H1 (cell line): ENCODE data around the gene YIPF6. TPM values are rescaled to one million over a fixed set of nuclear protein-coding genes. Genes with fewer than 3 reads are reported as not detected.

Experiments used
- CTCF ChIA-PET: fragments of 300-600 bp; sonication (Branson Sonifier 250); formaldehyde crosslinking; loops from one replicate; lab custom pipeline; 2021; ENCODE audit not compliant: partially characterized antibody; lab: Charles Lee
- POLR2A ChIA-PET: fragments of 300-600 bp; sonication (Branson Sonifier 250); formaldehyde crosslinking; loops from one replicate; lab custom pipeline; 2021; ENCODE audit warnings: inconsistent platforms; ENCODE audit not compliant: partially characterized antibody; lab: Charles Lee
- DNase-seq, 2 experiments: peaks; one replicate each; pipeline versions ENCODE4 v3.0.0 to v3.0.0-alpha.2; 2010 to 2022; ENCODE audit warnings: low spot score in 2 of 2, low read depth in 1 of 2, mixed read lengths in 1 of 2
- FAIRE-seq: peaks from 2 replicates; lab custom pipeline; 2011; peaks lifted over from hg19 to GRCh38; lab: Jason Lieb, UNC
- H2AFZ ChIP-seq: 2 replicates; pipeline ENCODE4 v1.8.1; 2012; ENCODE audit warnings: low read length, inconsistent platforms
- H2AK5ac ChIP-seq: 2 replicates; pipeline ENCODE4 v1.6.1; 2013; ENCODE audit warnings: low read depth, low read length
- H2BK120ac ChIP-seq: replicated peaks from 2 replicates; pipeline ENCODE3; 2013; ENCODE audit warnings: low read depth, low read length, inconsistent platforms
- H2BK12ac ChIP-seq: 2 replicates; pipeline ENCODE4 v1.6.1; 2013; ENCODE audit warnings: low read depth, low read length
- H2BK15ac ChIP-seq: 2 replicates; pipeline ENCODE4 v1.6.1; 2013; ENCODE audit warnings: low read length
- H2BK20ac ChIP-seq: 2 replicates; pipeline ENCODE4 v1.6.1; 2013; ENCODE audit warnings: low read length
- H2BK5ac ChIP-seq: 2 replicates; pipeline ENCODE4 v1.6.1; 2013; ENCODE audit warnings: low read depth, low read length
- H3K14ac ChIP-seq: 2 replicates; pipeline ENCODE4 v1.6.1; 2013; ENCODE audit warnings: inconsistent platforms; ENCODE audit not compliant: insufficient read length
- H3K18ac ChIP-seq: 2 replicates; pipeline ENCODE4 v1.6.1; 2013; ENCODE audit warnings: low read length; ENCODE audit errors: extremely low read depth
- H3K23ac ChIP-seq: 2 replicates; pipeline ENCODE4 v1.6.1; 2013; ENCODE audit warnings: inconsistent platforms; ENCODE audit not compliant: insufficient read length
- H3K23me2 ChIP-seq: 2 replicates; pipeline ENCODE4 v1.6.1; 2013; ENCODE audit warnings: low read depth, low read length
- H3K27ac ChIP-seq: 2 replicates; pipeline ENCODE4 v1.6.1; 2011; ENCODE audit warnings: low read depth, low read length, inconsistent platforms
- H3K27me3 ChIP-seq, 4 experiments: replicated peaks in 1 of 4; 1 replicate in 1 of 4; 2 replicates in 3 of 4; pipeline versions ENCODE4 v1.6.1 to v1.8.1; 2011 to 2013; ENCODE audit warnings: low read length in 3 of 4, mild to moderate bottlenecking in 3 of 4, inconsistent platforms in 2 of 4, mixed read lengths in 2 of 4, moderate library complexity in 1 of 4; ENCODE audit not compliant: control insufficient read depth in 3 of 4, insufficient read depth in 3 of 4; ENCODE audit errors: extremely low read depth in 1 of 4
- H3K36me3 ChIP-seq, 4 experiments: 2 replicates each; pipeline versions ENCODE4 v1.6.1 to v1.8.1; 2011 to 2013; ENCODE audit warnings: mild to moderate bottlenecking in 4 of 4, low read length in 3 of 4, moderate library complexity in 2 of 4, control low read depth in 1 of 4, inconsistent platforms in 1 of 4; ENCODE audit not compliant: insufficient read depth in 4 of 4, control insufficient read depth in 2 of 4
- H3K4ac ChIP-seq: replicated peaks from 2 replicates; pipeline ENCODE3; 2013; ENCODE audit warnings: low read length, low read depth, mixed read lengths, inconsistent platforms; ENCODE audit not compliant: insufficient read length
- H3K4me1 ChIP-seq, 4 experiments: replicated peaks in 1 of 4; 1 replicate in 1 of 4; 2 replicates in 3 of 4; pipeline versions ENCODE4 v1.6.1 to v1.8.1; 2011 to 2013; ENCODE audit warnings: low read length in 3 of 4, inconsistent platforms in 2 of 4, mixed read lengths in 1 of 4; ENCODE audit not compliant: insufficient read depth in 4 of 4, control insufficient read depth in 3 of 4
- H3K4me2 ChIP-seq, 2 experiments: 2 replicates each; pipeline versions ENCODE4 v1.6.1 to v1.8.1; 2011 to 2013; ENCODE audit warnings: low read depth in 2 of 2, low read length in 2 of 2, control low read depth in 1 of 2, inconsistent platforms in 1 of 2, mild to moderate bottlenecking in 1 of 2; ENCODE audit not compliant: insufficient read depth in 1 of 2
- H3K4me3 ChIP-seq, 4 experiments: fragments of 200-600, 300-600 bp in 1 of 4; sonication (generic), shearing (Covaris generic), sonication (Bioruptor Twin) in 1 of 4; 2 replicates each; pipeline versions ENCODE4 v1.5.1 to v1.8.1; 2011 to 2016; ENCODE audit warnings: low read length in 4 of 4, low read depth in 3 of 4, control low read depth in 2 of 4, inconsistent platforms in 2 of 4, mild to moderate bottlenecking in 2 of 4, mixed read lengths in 1 of 4, moderate library complexity in 1 of 4; ENCODE audit not compliant: insufficient read depth in 2 of 4; ENCODE audit errors: extremely low read depth in 1 of 4
- H3K56ac ChIP-seq: replicated peaks from 2 replicates; pipeline ENCODE3; 2013; ENCODE audit warnings: low read depth, mild to moderate bottlenecking, mixed read lengths, low read length, inconsistent platforms; ENCODE audit not compliant: insufficient read length
- H3K79me1 ChIP-seq: 2 replicates; pipeline ENCODE4 v1.6.1; 2013; ENCODE audit warnings: low read depth, low read length, control low read depth
- H3K79me2 ChIP-seq, 2 experiments: 2 replicates each; pipeline versions ENCODE4 v1.6.1 to v1.8.1; 2012 to 2013; ENCODE audit warnings: low read length in 2 of 2, mild to moderate bottlenecking in 2 of 2, inconsistent platforms in 1 of 2; ENCODE audit not compliant: insufficient read depth in 2 of 2, control insufficient read depth in 1 of 2
- H3K9ac ChIP-seq, 4 experiments: replicated peaks in 1 of 4; 1 replicate in 1 of 4; 2 replicates in 3 of 4; pipeline versions ENCODE4 v1.6.1 to v1.8.1; 2011 to 2013; ENCODE audit warnings: low read depth in 3 of 4, low read length in 3 of 4, control low read depth in 2 of 4, mild to moderate bottlenecking in 2 of 4, moderate library complexity in 2 of 4, inconsistent platforms in 1 of 4; ENCODE audit errors: extremely low read depth in 1 of 4
- H3K9me3 ChIP-seq, 2 experiments: 2 replicates each; pipeline versions ENCODE4 v1.6.1 to v1.8.1; 2012 to 2013; ENCODE audit warnings: mild to moderate bottlenecking in 2 of 2, moderate library complexity in 2 of 2, control low read depth in 1 of 2, inconsistent platforms in 1 of 2, low read depth in 1 of 2, low read length in 1 of 2, mixed read lengths in 1 of 2; ENCODE audit not compliant: insufficient read depth in 2 of 2
- H4K20me1 ChIP-seq, 2 experiments: replicated peaks in 1 of 2; 2 replicates each; pipeline versions ENCODE3 to v1.8.1; 2011 to 2013; ENCODE audit warnings: inconsistent platforms in 2 of 2, low read length in 2 of 2, mild to moderate bottlenecking in 1 of 2; ENCODE audit not compliant: insufficient read depth in 2 of 2, control insufficient read depth in 1 of 2
- H4K5ac ChIP-seq: 2 replicates; pipeline ENCODE4 v1.6.1; 2013; ENCODE audit warnings: low read length, low read depth, mixed read lengths, inconsistent platforms; ENCODE audit not compliant: insufficient read length
- H4K8ac ChIP-seq: 2 replicates; pipeline ENCODE4 v1.8.0; 2013; ENCODE audit warnings: mild to moderate bottlenecking, moderate library complexity, low read length, inconsistent platforms; ENCODE audit not compliant: insufficient read depth; ENCODE audit errors: extremely low read depth
- H4K91ac ChIP-seq: replicated peaks from 2 replicates; pipeline ENCODE3; 2013; ENCODE audit warnings: low read length, mixed read lengths, inconsistent platforms; ENCODE audit not compliant: insufficient read length
- CTCF ChIP-seq, 3 experiments: IDR thresholded peaks; 1 replicate in 2 of 3; 2 replicates in 1 of 3; pipeline versions ENCODE4 v1.5.1 to v1.6.1; 2011; ENCODE audit warnings: low read length in 3 of 3, mild to moderate bottlenecking in 3 of 3, inconsistent platforms in 2 of 3, low read depth in 1 of 3, moderate library complexity in 1 of 3; ENCODE audit not compliant: insufficient read depth in 1 of 3; ENCODE audit errors: control extremely low read depth in 1 of 3
- JUN ChIP-seq: IDR thresholded peaks from 2 replicates; pipeline ENCODE4 v1.6.1; 2011; ENCODE audit warnings: low read depth, mild to moderate bottlenecking, improper control_type of control experiment, low read length
- KDM1A ChIP-seq: fragments of 200-600, 300-600 bp; sonication (generic); IDR thresholded peaks from 2 replicates; pipeline ENCODE4 v1.7.1; 2016; ENCODE audit warnings: mild to moderate bottlenecking, low read length, borderline replicate concordance
- RAD21 ChIP-seq, 2 experiments: IDR thresholded peaks in 1 of 2; conservative IDR thresholded peaks in 1 of 2; 2 replicates each; pipeline ENCODE4 v1.6.1; 2011; ENCODE audit warnings: low read depth in 2 of 2, low read length in 2 of 2, improper control_type of control experiment in 1 of 2, inconsistent platforms in 1 of 2, mild to moderate bottlenecking in 1 of 2, moderate library complexity in 1 of 2
- TEAD4 ChIP-seq: IDR thresholded peaks from 2 replicates; pipeline ENCODE4 v1.6.1; 2012; ENCODE audit warnings: low read depth, low read length, inconsistent platforms, mixed read lengths
- polyA plus RNA-seq, 7 experiments: library from polyadenylated mRNA; depleted of rRNA in 3 of 7; stranded (reverse) in 5 of 7; unstranded in 2 of 7; fragments of >200 nt in 5 of 7; fragments of 200-250 nt in 2 of 7; gene quantifications; 1 replicate in 5 of 7; 2 replicates in 1 of 7; 4 replicates in 1 of 7; pipeline versions ENCODE4 v1.2.1 to v1.2.3, GENCODE V29; 2011 to 2013; ENCODE audit warnings: missing spikeins in 2 of 7, mixed read lengths in 2 of 7
- total RNA-seq: library from RNA; stranded (reverse); fragmentation: NEBNext Ultra II Directional; extraction: Animal tissue kit (Norgen Biotek cat#: 25700); gene quantifications from 2 replicates; pipeline ENCODE4 v1.2.1, GENCODE V29; 2021

YIPF6 gene
- total and polyA plus RNA-seq, 2 of the 8 experiments (the other 6 are each of a cell fraction or from before 2014, with no cell fraction given) = 16.9 to 34.1 TPM

GRCh38 chrX:68490644-68491043 is 8.2 kb upstream of the YIPF6 start:
- no peaks in the 10 kb centered on the region for H3K9me3 ChIP-seq
- no peaks in the 10 kb centered on the region for H4K20me1 ChIP-seq
- CTCF ChIA-PET = interaction anchor here (1.1 to 1.8 kb wide), 5 partner anchors 191 to 294 kb away, joined by 3 to 5 read pairs (median 3); no protein-coding TSS in a partner anchor
- peak; percentile 72 for FAIRE-seq
- no peaks in the 10 kb centered on the region for H3K23me2 ChIP-seq
- no peaks in the 10 kb centered on the region for H3K27me3 ChIP-seq
- no peak overlapping the region for H2BK120ac ChIP-seq
- H2BK12ac ChIP-seq = no peak overlapping the region
- H2BK15ac ChIP-seq = no peak overlapping the region
- no peak overlapping the region for H3K4ac ChIP-seq
- no peak overlapping the region for H4K8ac ChIP-seq
- no peak overlapping the region for H3K18ac ChIP-seq
- H2AFZ ChIP-seq = no peak overlapping the region
- H2AK5ac ChIP-seq = no peak overlapping the region
- H3K4me1 ChIP-seq = no peaks in the 10 kb centered on the region
- no peaks in the 10 kb centered on the region for H3K79me2 ChIP-seq
- no peak overlapping the region for H2BK5ac ChIP-seq
- H3K14ac ChIP-seq = no peak overlapping the region
- TF ChIP-seq RAD21 (IDR thresholded peaks at IDR 0.05 in 1 of 2, conservative IDR thresholded peaks at IDR 0.05 in 1 of 2; ENCODE audit: low read depth in 2 of 2, low read length in 2 of 2) = peak; percentile 16 to 38; a peak in 3 of 4 replicates
- TF ChIP-seq TEAD4 = no peak
- TF ChIP-seq KDM1A = no peak
- TF ChIP-seq JUN = no peak
- peak in 2 of 3 experiments; percentile 26 to 48; a peak in 2 of 4 replicates for TF ChIP-seq CTCF (IDR thresholded peaks at IDR 0.05; ENCODE audit: control extremely low read depth in 1 of 3, insufficient read depth in 1 of 3, low read depth in 1 of 3, low read length in 3 of 3)
- TF ChIP-seq, all 59 proteins: peak for 2
- POLR2A ChIA-PET = no interaction called here
- no peak overlapping the region for H3K4me2 ChIP-seq
- no peak overlapping the region for H3K56ac ChIP-seq
- H2BK20ac ChIP-seq = no peak overlapping the region
- H4K5ac ChIP-seq = no peak overlapping the region
- no peak overlapping the region for H3K9ac ChIP-seq
- no peak overlapping the region for H3K4me3 ChIP-seq
- no peak overlapping the region for H4K91ac ChIP-seq
- no peaks in the 10 kb centered on the region for H3K79me1 ChIP-seq
- no peak overlapping the region for H3K27ac ChIP-seq
- no peaks in the 10 kb centered on the region for H3K36me3 ChIP-seq
- DNase-seq = no peak
- no peak overlapping the region for H3K23ac ChIP-seq
